HG02610 (cell line): ENCODE data around the gene HIPK4.

Experiments used
- ATAC-seq: cut with Tn5 transposase; IDR thresholded peaks from one replicate; pipeline ENCODE4 v1.9.1; 2021; ENCODE audit warnings: mild to moderate bottlenecking, moderate library complexity; ENCODE audit not compliant: unreplicated experiment

HIPK4 gene

GRCh38 chr19:40367577-40368434 is 22.2 kb downstream of the HIPK4 start:
- ATAC-seq, result no peak

DNA sequence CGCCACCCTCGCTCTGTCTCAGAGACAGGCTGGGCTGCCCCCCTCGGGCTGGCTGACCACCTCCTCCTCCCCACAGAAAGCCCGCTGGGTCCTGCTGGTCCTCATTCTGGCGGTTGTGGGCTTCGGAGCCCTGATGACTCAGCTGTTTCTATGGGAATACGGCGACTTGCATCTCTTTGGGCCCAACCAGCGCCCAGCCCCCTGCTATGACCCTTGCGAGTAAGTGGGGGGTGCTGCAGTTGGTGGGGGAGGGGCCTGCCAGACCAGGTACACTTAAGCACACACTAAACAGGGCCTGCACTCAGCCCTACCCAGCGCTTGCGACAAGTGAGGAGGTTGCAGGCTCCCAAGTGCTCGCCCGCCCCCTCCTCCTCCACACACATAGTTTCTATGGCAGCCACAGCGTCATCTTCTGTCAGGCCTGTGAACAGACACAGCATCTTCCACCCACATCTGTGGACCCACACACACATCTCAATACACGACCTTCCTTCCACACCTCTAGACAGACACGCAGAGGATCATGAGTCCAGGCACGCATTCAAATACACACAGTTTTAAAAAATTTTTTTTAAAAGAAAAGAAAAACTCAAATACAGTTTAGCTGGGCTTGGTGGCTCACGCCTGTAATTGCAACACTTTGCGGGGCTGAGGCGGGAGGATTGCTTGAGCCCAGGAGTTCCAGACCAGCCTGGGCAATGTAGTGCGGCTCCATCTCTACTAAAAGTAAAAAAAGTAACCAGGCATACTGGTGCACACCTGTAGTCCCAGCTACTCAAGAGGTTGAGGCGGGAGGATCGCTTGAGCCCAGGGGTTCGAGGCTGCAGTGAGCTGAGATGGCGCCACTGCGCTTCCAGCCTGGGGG is 23.1 kb downstream of the HIPK4 start:
- no peak for ATAC-seq

DNA sequence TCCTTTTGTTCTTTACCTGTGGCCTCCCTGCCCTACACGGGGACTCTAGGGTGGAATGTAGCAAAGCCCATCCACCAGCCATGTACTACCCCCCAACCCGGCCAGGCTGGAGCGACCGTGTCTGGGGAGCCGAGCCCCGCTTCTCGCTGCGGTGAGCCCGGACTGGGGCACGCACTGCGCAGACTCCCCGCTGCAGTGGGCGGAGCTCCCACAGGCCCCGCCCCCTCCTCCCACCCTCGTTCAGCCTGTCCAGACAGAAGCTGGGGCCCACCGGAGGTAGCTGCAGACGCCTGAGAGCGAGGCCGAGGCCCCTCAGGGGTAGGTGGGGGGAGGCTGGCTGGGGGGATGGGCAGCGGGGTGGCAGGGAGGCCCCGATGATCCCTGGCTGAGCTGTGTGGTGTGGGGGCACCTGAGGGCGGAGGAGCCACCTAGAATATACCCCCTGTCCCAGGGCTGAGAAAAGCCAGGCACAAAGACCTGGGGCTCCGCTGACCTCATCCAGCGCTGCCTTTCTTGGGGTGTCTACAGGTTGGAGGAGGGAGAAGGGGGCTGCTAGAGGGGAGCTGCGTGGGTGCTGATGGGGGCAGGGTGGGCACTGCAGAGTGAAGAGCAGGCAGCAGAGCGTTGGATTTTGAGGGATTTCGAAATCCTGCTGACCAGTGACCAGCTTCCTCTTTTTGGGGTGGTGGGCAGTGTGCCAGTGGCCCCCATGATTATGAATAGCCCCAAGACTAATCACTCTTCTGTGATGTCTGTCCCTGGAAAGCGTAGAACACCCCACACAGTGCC is 24.2 kb downstream of the HIPK4 start:
- ATAC-seq, result peak; percentile 46

- ATAC-seq, result no peak
Measured at GRCh38 chr19:40365010-40365409, 25.0 kb downstream of the HIPK4 start.

- no peak for ATAC-seq
Measured at GRCh38 chr19:40363069-40363468, 26.9 kb downstream of the HIPK4 start.

- ATAC-seq, result no peak
Measured at GRCh38 chr19:40362160-40362559, 27.8 kb downstream of the HIPK4 start.

DNA sequence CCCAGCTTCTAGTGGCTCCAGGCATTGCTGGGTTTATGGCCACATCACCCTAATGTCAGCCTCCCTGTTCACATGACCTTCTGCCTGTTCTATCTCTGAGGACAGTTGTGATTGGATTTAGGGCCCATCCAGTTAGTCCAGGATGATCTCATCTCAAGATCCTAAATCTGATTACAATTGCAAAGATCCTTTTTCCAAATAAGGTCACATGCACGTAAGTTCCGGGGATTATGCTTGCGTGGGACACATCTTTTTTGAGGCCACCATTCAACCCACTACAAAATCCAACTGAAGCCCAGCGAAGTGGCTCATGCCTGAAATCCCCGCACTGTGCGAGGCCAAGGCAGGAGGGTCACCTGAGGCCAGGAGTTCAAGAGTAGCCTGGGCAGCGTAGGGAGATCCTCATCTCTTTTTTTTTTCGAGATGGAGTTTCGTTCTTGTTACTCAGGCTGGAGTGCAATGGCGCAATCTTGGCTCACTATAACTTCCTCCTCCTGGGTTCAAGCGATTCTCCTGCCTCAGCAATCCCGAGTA is 29.2 kb downstream of the HIPK4 start:
- ATAC-seq, result no peak

GRCh38 chr19:40360020-40360707 is 29.8 kb downstream of the HIPK4 start:
- no peak for ATAC-seq

GRCh38 chr19:40358773-40359172 is 31.2 kb downstream of the HIPK4 start:
- peak; percentile 54 for ATAC-seq

- ATAC-seq, result no peak
Measured at GRCh38 chr19:40357640-40358039, 32.3 kb downstream of the HIPK4 start.

- no peak for ATAC-seq
Measured at GRCh38 chr19:40356681-40357595, 33.0 kb downstream of the HIPK4 start.

DNA sequence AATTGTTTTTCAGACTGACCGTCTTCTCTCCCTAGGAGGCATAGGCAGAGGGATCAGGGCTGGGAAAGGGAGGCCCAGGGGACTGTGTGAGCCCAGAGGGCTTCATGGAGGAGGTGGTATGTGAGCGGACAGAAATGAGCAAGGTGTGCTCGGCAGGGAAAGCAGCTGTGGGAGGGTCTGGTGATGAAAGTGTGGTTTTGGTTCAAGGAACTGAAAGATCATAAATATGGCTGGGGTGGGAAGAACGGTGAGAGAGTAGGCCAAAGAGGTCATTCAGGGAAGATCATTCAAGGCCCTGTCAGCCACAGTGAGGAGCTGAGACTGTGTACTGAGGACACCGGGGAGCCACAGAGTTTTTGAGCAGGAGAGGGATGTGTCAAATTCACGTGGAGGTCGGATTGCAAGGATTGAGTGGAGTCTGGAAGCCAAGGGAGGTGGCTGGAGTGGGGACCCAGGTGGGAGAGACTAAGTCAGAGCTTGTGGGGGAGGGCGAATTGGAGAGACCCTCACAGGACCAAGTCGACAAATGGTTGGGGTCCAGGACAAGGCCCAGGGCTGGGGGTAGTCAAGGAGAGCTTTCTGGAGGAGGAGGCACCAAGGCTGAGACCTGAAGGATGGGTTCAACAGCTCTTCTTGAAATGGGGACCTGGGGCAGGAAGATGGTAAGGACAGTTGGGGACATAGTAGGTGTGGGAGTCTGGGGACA is 33.9 kb downstream of the HIPK4 start:
- no peak for ATAC-seq

DNA sequence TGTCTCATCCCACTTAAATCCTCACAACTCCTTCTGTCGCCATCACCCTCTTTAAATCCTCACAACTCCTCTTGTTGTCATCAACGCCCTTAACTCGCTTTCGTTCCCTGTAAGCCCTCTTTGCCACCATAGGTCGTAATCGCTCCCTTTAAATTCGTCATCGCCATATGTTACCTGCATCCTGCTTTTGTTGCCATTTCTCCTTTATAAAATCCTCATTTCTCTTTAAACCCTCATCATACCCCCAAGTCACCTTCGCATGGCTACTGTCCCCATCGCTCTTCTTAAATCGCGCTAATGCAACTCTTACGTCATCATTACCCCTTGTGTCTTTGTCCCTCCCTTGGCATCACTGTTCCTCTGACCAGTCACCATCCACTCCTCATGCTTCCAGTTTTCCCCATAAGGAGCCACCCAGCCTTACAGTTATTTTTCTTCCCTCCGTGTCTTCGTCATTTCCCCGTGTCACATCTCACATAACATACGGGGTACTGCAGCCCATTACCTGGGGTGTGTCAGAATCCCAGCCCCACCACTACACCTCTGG is 40.9 kb downstream of the HIPK4 start:
- ATAC-seq, result no peak

DNA sequence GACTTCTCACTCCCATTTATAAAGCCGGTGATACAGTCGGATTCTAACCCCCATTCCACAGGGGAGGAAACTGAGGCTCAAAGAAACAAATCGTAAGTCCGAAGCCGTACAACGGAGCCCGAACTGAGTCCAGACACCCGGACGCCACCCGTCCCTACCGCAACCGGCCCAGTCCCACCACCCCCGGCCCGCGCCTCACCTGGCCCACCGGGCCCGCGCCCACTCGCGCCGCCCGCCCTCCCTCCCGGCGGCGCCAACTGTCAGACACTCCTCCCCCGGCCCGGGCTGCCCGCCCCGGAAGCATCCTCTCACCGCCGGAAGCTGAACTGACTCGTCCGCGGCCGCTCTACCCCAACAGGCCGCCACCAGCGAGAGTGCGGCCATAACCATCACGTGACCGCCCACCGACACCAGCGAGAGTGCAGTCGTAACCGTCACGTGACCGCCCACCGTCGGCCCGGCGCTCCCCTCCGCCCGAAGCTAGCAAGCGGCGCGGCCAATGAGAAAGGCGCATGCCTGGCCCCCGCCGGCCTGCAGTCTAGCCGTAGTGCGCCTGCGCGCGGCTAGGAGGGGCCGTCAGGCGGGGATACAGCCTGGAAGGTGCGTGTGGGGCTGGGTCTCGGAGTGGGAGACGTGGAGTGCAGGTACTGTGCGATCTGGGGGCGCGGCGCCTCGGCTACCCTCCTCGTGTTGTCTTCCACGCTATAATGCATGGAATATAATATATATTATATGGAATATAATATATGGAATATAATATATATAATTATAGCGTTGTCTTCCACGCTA is 41.7 kb downstream of the HIPK4 start, which contains the start of the genes C19orf47 and PLD3:
Gene C19orf47 (minus strand): TSS at position 273 of the 789 bp plus-strand sequence. CDS start 6,540 bp downstream, outside the sequence.
Gene PLD3 (plus strand): TSS at position 571 of the 789 bp plus-strand sequence. CDS start 17,789 bp downstream, outside the sequence.
- peak; percentile 96 for ATAC-seq

DNA sequence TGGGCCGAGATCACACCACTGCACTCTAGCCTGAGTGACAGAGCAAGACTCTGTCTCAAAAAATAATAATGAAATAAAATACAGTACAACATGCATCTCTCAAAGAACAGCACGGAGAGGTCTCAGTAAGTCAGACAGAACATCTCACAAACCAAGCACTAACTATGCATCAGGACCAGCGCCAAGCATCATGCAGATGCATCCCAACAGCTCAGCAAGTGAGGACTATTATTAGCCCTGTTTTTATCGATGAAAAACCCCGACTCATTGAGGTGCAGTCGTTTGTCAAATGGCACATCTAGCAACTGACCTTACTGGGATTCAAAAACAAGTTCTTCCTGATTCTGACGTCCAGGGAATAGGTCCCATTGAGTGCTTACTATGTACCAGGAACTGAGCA is 45.6 kb downstream of the HIPK4 start:
- ATAC-seq, result no peak

DNA sequence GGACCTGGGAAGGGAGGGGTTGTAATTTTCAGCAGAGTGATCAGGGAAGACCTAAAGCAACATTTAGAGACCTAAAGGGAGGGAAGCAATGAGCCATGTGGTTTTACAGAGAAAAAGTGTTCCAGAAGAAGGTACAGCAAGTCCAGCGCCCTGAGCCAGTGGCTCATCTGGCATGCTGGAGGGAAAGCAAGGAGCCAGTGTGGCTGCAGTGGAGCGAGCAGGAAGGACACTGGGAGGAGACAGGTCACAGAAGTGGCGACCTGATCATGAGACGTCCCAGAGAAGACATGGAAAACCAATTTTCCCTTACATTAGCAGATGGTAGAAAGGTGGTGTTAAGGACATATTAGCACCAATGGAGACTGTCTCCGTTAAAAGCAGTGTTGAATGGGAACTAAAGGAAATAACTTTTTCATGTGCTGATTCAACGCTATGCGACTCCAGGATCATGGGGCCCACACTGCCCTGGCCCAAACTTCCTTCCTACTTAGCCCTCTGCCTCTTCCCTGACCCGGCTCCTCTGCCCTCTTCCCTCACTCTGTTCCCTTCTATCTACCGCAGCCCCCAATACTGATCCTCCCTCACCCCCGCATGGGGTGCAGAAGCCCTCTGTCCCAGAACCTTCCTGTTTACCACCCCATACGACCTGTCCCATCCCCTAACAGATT is 47.2 kb downstream of the HIPK4 start:
- no peak for ATAC-seq
